Measurements from ENCODE around the gene TAOK3. TPM values are rescaled to one million over a fixed set of nuclear protein-coding genes. Genes with fewer than 3 reads are reported as not detected.
"Not testable (repeated sequence)": the region's sequence is repeated elsewhere in the genome, so short reads cannot be mapped to it uniquely, and the experiment has no call there.

TAOK3 gene
- total RNA-seq, result 8.7 and 13.5 TPM in 2 replicates

GRCh38 chr12:118372541-118373495, at the start of gene TAOK3:
TSS of gene TAOK3 (minus strand) at chr12:118372907. CDS start at chr12:118255567, 117,340 bp downstream.
- DNase-seq (ENCODE audit: low read depth), result peak; percentile 70

GRCh38 chr12:118420673-118421072, 48.0 kb upstream of the TAOK3 start:
- no peak for TF ChIP-seq CTCF (IDR thresholded peaks at IDR 0.05; ENCODE audit: insufficient read depth, low read length, poor library complexity, severe bottlenecking)
- Histone ChIP-seq H3K36me3 (ENCODE audit: control insufficient read depth, insufficient read depth, low read length) (no peaks in the 10 kb centered on the region), H3K4me3 (ENCODE audit: low read depth, low read length) (no peak overlapping the region), H3K27me3 (ENCODE audit: control insufficient read depth, insufficient read depth, low read length) (no peaks in the 10 kb centered on the region)
- no peak for DNase-seq (ENCODE audit: low read depth)

More at GRCh38 chr12:118372541-118373495, at the start of gene TAOK3:
- H3K27me3 ChIP-seq (ENCODE audit: control insufficient read depth, insufficient read depth, low read length), result no peaks in the 10 kb centered on the region
- no peak for TF ChIP-seq CTCF (IDR thresholded peaks at IDR 0.05; ENCODE audit: insufficient read depth, low read length, poor library complexity, severe bottlenecking)
- peak within 1 kb of the TSS; percentile 88 for H3K4me3 ChIP-seq (ENCODE audit: low read depth, low read length)
- no peaks in the 10 kb centered on the region for H3K36me3 ChIP-seq (ENCODE audit: control insufficient read depth, insufficient read depth, low read length)

- DNase-seq (ENCODE audit: low read depth), result no peak
- Histone ChIP-seq H3K4me3 (ENCODE audit: low read depth, low read length) (no peak overlapping the region), H3K27me3 (ENCODE audit: control insufficient read depth, insufficient read depth, low read length) (no peaks in the 10 kb centered on the region), H3K36me3 (ENCODE audit: control insufficient read depth, insufficient read depth, low read length) (no peaks in the 10 kb centered on the region)
- TF ChIP-seq CTCF (IDR thresholded peaks at IDR 0.05; ENCODE audit: insufficient read depth, low read length, poor library complexity, severe bottlenecking), result no peak
These were observed 45.8 kb upstream of the TAOK3 start for GRCh38 chr12:118418385-118419057.

GRCh38 chr12:118417942-118418341, 45.2 kb upstream of the TAOK3 start:
- H3K4me3 ChIP-seq (ENCODE audit: low read depth, low read length), result no peak overlapping the region
- H3K27me3 ChIP-seq (ENCODE audit: control insufficient read depth, insufficient read depth, low read length), result no peaks in the 10 kb centered on the region
- no peak for TF ChIP-seq CTCF (IDR thresholded peaks at IDR 0.05; ENCODE audit: insufficient read depth, low read length, poor library complexity, severe bottlenecking)
- peaks cover 2% of the 10 kb centered on the region for H3K36me3 ChIP-seq (ENCODE audit: control insufficient read depth, insufficient read depth, low read length)
- no peak for DNase-seq (ENCODE audit: low read depth)

- H3K27me3 ChIP-seq (ENCODE audit: control insufficient read depth, insufficient read depth, low read length), result no peaks in the 10 kb centered on the region
- no peak overlapping the region for H3K4me3 ChIP-seq (ENCODE audit: low read depth, low read length)
- peaks cover 2% of the 10 kb centered on the region for H3K36me3 ChIP-seq (ENCODE audit: control insufficient read depth, insufficient read depth, low read length)
- no peak for DNase-seq (ENCODE audit: low read depth)
- TF ChIP-seq CTCF (IDR thresholded peaks at IDR 0.05; ENCODE audit: insufficient read depth, low read length, poor library complexity, severe bottlenecking), result no peak
These were observed 37.1 kb upstream of the TAOK3 start for GRCh38 chr12:118409834-118410233.

- not testable (repeated sequence) for DNase-seq (ENCODE audit: low read depth); H3K36me3 ChIP-seq (ENCODE audit: control insufficient read depth, insufficient read depth, low read length); H3K27me3 ChIP-seq (ENCODE audit: control insufficient read depth, insufficient read depth, low read length); H3K4me3 ChIP-seq (ENCODE audit: low read depth, low read length)
These were observed 35.5 kb upstream of the TAOK3 start for GRCh38 chr12:118408241-118408640.

Data from kidney epithelial cell (primary cell).